ENCODE data around the gene PLXNA1. TPM values are rescaled to one million over a fixed set of nuclear protein-coding genes. Genes with fewer than 3 reads are reported as not detected.

Gene PLXNA1
- total RNA-seq, 1 donor from 2014 or later, result 35.9 TPM

GRCh38 chr3:126952261-126952982 is 30.5 kb upstream of the PLXNA1 start:
- ATAC-seq, result no peak
- DNase-seq (ENCODE audit: low spot score), result peak; percentile 49
- intact Hi-C loops (cut with DNase I), result no loop called here

- peak; percentile 50 for DNase-seq (ENCODE audit: low spot score)
- no peak for ATAC-seq
- intact Hi-C loops (cut with DNase I), result no loop called here
Observed at GRCh38 chr3:126952983-126953660, 29.8 kb upstream of the PLXNA1 start.

- no peak for ATAC-seq
- intact Hi-C loops (cut with DNase I), result no loop called here
- DNase-seq (ENCODE audit: low spot score), result peak; percentile 40
Observed at GRCh38 chr3:126954141-126954842, 28.6 kb upstream of the PLXNA1 start.

GRCh38 chr3:126955004-126955790 is 27.7 kb upstream of the PLXNA1 start:
- ATAC-seq (no peak), DNase-seq (ENCODE audit: low spot score) (peak; percentile 36)
- intact Hi-C loops (cut with DNase I), result no loop called here

- DNase-seq (ENCODE audit: low spot score), result peak; percentile 45
Observed at GRCh38 chr3:126956361-126956760, 26.6 kb upstream of the PLXNA1 start.

GRCh38 chr3:126956866-126957650 is 25.9 kb upstream of the PLXNA1 start:
- DNase-seq (ENCODE audit: low spot score) (peak; percentile 59), ATAC-seq (no peak)
- intact Hi-C loops (cut with DNase I), result no loop called here

More at GRCh38 chr3:126956361-126956760, 26.6 kb upstream of the PLXNA1 start:
- intact Hi-C loops (cut with DNase I), result no loop called here
- no peak for ATAC-seq

GRCh38 chr3:126957776-126958637 is 24.9 kb upstream of the PLXNA1 start:
- intact Hi-C loops (cut with DNase I), result no loop called here
- ATAC-seq (no peak), DNase-seq (ENCODE audit: low spot score) (peak; percentile 45)

GRCh38 chr3:126958638-126959085 is 24.3 kb upstream of the PLXNA1 start:
- intact Hi-C loops (cut with DNase I), result no loop called here
- no peak for ATAC-seq
- DNase-seq (ENCODE audit: low spot score), result peak; percentile 17

GRCh38 chr3:126959136-126959920 is 23.6 kb upstream of the PLXNA1 start:
- DNase-seq (ENCODE audit: low spot score), result peak; percentile 46
- intact Hi-C loops (cut with DNase I), result no loop called here

GRCh38 chr3:126959921-126960603 is 22.9 kb upstream of the PLXNA1 start:
- peak; percentile 51 for DNase-seq (ENCODE audit: low spot score)
- no peak for ATAC-seq
- intact Hi-C loops (cut with DNase I), result no loop called here

More at GRCh38 chr3:126959136-126959920, 23.6 kb upstream of the PLXNA1 start:
- ATAC-seq, result no peak

GRCh38 chr3:126960604-126960995 is 22.3 kb upstream of the PLXNA1 start:
- peak; percentile 13 for ATAC-seq

GRCh38 chr3:126961191-126961790 is 21.6 kb upstream of the PLXNA1 start:
- DNase-seq (ENCODE audit: low spot score) (peak; percentile 73), ATAC-seq (peak; percentile 88)
- intact Hi-C loops (cut with DNase I), result no loop called here

More at GRCh38 chr3:126960604-126960995, 22.3 kb upstream of the PLXNA1 start:
- DNase-seq (ENCODE audit: low spot score), result peak; percentile 59
- intact Hi-C loops (cut with DNase I), result no loop called here

- ATAC-seq (peak; percentile 52), DNase-seq (ENCODE audit: low spot score) (peak; percentile 60)
- intact Hi-C loops (cut with DNase I), result no loop called here
Observed at GRCh38 chr3:126961791-126962461, 21.0 kb upstream of the PLXNA1 start.

GRCh38 chr3:126962756-126963155 is 20.2 kb upstream of the PLXNA1 start:
- ATAC-seq, result no peak
- DNase-seq (ENCODE audit: low spot score), result peak; percentile 49
- intact Hi-C loops (cut with DNase I), result no loop called here

All from sciatic nerve (tissue), 2 donors.